AG09309 (cell line): ENCODE results near the gene ZNF521.

Experiments
- DNase-seq: peaks from one replicate; pipeline ENCODE4 v3.0.0-alpha.2; 2010; ENCODE audit warnings: low read depth
- H3K4me3 ChIP-seq: 2 replicates; pipeline ENCODE4 v1.5.1; 2011; ENCODE audit warnings: mild to moderate bottlenecking, low read depth, low read length, moderate library complexity; ENCODE audit not compliant: control insufficient read depth
- CTCF ChIP-seq: IDR thresholded peaks from 2 replicates; pipeline ENCODE4 v1.5.1; 2011; ENCODE audit warnings: mild to moderate bottlenecking, low read depth, low read length, inconsistent platforms; ENCODE audit not compliant: insufficient read depth, control insufficient read depth; ENCODE audit errors: missing control alignments

Gene ZNF521

DNA sequence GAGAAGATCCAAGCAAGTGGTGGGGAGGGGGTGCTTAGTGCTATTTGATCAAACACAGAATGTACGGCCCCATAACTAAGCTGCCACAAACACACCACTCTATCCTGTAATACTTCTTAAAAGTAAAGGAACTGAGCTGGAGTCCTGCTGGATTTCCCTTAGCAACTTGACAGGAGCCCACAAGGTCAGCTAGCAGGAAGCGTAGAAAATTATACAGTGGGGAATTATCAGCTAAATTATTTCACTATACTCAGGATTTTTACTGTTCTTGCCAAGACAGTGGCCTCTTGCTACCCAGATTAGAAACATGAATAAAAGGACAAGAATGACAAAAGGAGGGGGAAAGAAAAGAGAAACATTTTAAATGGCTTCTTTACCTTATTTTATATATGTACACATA lies 217.1 kb downstream of the ZNF521 start:
- TF ChIP-seq CTCF = no peak
- DNase-seq = no peak
- H3K4me3 ChIP-seq = no peak overlapping the region

DNA sequence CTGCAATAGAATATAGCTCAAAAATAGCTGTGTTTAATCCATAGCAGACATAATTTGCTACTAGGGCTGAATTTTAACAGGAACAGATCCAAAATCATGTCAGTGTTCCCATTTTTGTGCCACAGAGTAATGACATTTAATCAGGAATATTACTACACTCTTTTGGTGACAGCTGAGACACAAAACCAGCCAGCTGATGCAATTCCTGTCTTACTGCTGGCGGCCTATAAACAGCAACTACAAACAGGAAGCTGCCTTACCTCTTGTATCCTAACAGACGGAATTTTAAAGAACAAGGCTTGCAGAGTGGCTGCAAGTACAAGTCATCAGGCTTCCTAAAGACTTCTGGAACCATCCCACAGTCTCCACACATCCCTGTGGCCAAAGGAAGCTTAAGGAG lies 218.1 kb downstream of the ZNF521 start:
- H3K4me3 ChIP-seq = no peak overlapping the region
- no peak for DNase-seq
- no peak for TF ChIP-seq CTCF

DNA sequence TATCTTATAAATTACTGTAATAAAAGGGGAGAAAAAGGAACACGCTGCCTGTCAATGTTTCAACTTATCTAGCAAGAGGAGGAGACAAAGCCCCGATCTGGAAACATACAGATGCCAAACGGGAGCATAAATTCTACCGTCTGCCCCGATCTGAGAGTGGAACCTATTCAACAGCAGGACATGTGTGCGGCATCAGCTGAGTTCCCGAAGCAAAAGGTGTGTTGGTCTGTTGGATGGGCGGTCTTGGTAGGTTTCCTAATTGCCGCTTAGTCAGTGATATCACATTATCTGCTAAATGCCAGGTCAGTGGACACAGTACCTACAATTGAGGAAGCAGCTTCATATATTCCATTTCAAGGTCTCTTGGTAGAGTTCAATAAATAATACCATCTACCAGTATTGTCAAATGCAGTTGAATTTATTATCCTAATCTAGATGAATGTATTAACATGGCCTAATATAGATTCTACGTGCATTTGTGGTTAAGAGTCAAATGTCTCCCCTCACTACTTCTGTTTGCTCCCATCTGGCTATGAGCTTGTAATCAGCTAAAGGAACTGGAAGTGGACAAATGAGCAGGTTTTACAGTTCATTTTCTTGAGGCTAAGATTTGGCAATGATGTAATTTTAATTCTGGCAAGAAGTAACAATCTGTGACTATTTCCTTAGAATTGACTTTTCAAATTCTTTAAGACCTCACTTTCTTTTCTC lies 219.0 kb downstream of the ZNF521 start:
- no peak overlapping the region for H3K4me3 ChIP-seq
- no peak for DNase-seq
- no peak for TF ChIP-seq CTCF

DNA sequence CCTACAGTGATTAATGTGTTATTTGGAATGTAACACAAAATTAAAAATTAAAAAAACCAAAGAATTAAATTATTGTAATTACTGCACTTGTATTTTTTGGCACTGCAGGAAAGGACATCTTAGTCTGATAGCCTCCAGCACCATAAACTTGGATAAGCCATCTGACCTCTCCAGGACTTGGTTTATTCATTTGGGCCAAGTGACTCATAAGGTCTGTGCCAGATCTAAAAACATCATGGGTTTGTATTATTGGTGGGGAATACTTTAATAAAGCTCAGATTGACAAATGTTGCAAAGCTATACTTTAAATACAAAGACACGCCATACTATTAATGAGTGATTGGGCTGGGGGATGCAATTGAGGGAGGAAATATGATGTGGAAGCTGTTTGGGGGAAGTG lies 225.2 kb downstream of the ZNF521 start:
- H3K4me3 ChIP-seq = no peak overlapping the region
- DNase-seq = no peak
- TF ChIP-seq CTCF = no peak

GRCh38 chr18:25125680-25126079 lies 226.3 kb downstream of the ZNF521 start:
- no peak for DNase-seq
- no peak overlapping the region for H3K4me3 ChIP-seq
- TF ChIP-seq CTCF = no peak

DNA sequence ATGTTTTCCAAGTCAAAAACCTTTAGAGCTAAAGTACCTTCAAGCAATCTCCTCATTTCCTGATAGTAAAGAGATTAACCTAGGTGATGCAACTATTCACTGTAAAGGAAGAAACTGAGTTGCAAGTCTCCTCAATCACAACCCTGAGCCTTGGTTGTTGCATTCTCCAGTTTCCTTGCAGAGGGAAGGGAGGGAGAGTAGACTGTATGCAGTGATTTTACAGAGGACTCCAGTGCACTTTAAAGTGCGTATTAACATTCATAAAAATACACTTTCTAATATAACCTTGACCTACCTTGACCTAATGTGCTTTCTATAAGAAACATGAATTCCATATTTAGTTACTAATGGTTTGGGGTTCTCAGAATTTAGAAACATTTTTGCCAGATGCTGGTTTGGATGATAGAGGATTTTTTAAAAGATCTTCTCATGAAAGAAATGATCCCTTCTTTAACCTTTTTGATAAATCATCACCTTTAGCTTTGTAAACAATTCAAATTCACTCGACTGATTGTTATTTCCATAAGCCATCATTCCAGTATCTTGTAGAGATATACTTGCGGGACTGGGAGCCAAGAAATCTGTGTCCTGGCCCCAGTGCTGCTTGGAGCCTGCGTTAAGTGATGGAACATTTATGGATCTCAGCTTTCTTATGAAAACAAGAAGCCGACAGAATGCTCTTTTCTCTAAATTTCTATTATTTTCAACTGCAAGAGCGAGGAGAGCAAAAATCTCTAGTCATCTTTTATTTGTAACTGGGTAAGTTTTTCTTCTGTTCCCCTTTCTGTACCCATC lies 228.3 kb downstream of the ZNF521 start:
- H3K4me3 ChIP-seq = no peak overlapping the region
- TF ChIP-seq CTCF = no peak
- DNase-seq = no peak
